GM21619 (cell line): ENCODE data around the gene ATG4C.
A peak's percentile ranks its signal among the peaks of the same experiment; 100 is the strongest.
"Not testable (repeated sequence)": the region's sequence is repeated elsewhere in the genome, so short reads cannot be mapped to it uniquely, and the experiment has no call there.

Experiments
- ATAC-seq: cut with Tn5 transposase; IDR thresholded peaks from one replicate; pipeline ENCODE4 v1.9.1; 2021; ENCODE audit not compliant: unreplicated experiment

The ATG4C gene

GRCh38 chr1:62774006-62774405 lies 9.9 kb upstream of the ATG4C start:
- ATAC-seq = no peak

DNA sequence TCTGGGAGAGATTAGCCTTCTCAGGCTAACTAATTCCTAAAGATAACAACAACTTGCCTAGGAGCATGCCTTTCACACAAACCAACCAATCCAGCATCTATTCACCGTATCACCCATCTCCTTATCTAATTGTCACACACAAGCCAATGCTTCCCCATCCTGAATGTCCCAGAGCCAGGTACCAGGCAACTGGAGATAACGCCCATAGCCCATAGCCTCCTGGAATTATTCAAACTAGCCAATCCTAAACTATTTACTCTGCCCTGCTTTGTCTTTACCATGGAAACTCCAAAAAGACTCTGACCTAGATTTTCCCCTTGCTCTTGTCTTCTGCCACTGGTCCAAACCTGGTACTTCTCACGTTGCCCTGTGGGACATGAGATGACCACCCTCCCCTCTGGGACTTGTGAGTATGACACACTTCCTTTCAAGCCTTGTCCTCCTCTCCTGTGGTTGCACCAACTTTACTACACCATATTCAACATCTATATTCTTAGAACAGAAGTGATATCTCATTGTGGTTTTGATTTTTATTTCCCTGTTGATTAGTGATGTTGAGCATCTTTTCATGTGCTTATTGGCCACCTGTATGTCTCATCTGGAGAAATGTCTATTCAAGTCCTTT lies 8.8 kb upstream of the ATG4C start:
- ATAC-seq = no peak

DNA sequence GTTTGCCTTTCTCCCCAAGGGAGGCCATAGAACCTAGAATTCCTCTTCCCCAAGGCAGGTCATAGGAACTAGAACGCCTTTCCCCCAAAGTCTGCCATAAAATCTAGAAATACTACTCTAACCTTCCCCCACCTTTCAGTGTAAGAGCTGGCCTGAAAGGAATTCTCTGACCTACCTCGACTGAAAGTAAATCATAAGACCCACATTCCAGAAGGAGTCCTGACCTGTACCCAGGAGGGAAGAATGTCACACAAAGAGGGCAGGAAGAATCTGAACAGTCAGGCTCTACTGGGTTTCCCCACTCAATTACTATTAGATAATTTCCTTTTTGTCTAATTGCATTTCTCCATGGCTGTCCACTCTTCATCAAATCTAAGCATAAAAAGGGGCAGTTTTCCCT lies 5.7 kb upstream of the ATG4C start:
- ATAC-seq = no peak

DNA sequence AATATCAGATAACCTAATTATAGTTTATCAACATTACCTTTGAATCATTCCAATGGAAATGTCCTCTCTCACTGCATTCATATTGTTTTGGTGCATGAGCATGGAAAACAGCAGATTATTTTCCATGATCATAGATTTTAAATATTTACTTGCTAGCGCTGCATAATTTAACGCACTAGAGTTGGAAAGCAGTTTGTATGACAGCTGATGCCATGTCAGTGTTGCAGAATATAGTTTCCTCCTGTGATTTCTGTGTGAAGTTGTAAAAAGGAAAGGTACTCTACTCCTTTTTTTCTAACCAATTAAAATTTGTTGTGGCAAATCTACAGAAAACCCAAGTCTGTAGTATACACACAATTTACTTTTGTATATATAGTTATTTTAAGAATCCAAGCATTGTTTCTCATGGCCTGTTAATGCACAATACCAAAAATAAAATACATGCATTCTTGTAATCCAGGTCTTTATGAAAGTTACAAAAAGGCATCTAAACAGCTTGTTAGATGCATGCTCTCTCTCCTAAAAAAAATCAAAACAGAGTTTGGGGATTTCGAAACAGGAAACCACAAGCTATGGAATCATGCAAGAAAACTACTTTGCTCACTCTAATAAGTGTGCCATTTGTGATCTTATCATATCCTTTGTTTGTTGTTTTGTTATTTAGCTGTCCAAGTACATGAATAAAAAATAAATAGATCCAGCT lies 1.9 kb upstream of the ATG4C start:
- ATAC-seq = no peak

GRCh38 chr1:62782544-62783212 lies 1.3 kb upstream of the ATG4C start:
- not testable (repeated sequence) for ATAC-seq

GRCh38 chr1:62784509-62785365 lies 805 bp downstream of the ATG4C start:
- peak; percentile 11 for ATAC-seq

DNA sequence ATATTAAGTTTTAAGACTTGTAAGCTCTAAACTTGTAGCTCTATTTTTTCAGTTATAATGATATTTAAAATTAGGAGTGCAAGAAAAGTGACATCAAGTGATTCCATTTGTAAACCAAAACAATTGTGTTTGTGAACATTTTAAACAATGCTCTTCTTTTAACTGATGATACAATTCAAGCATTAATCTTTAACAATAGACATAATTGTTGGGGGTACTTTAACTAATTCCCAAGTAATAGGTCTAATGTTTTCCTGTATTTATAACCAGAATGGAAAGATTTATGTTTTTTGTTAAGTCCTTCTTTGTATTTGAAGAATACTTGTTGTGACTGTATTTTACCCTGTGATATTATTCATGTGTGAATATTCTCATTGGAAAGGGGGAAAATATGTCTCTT lies 6.8 kb downstream of the ATG4C start:
- no peak for ATAC-seq

DNA sequence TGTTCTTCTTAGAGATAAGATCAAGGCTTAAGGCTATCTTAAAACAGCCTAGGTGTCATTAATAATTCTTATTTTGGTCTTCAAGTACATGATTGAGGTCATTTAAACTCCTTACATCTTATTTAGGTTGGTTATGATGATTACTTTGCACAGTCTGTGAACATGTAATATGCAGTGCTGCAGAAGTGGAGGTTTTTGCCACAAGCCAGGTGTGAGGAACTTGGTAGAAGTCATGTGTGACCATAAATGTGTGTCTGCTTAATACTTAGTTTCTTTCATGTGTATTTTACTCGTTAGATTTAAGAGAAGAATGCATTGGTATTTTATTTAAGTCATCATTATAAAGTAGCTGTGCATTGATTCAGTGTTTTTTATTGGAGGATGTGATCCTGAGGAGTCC lies 10.1 kb downstream of the ATG4C start:
- ATAC-seq = peak; percentile 47

DNA sequence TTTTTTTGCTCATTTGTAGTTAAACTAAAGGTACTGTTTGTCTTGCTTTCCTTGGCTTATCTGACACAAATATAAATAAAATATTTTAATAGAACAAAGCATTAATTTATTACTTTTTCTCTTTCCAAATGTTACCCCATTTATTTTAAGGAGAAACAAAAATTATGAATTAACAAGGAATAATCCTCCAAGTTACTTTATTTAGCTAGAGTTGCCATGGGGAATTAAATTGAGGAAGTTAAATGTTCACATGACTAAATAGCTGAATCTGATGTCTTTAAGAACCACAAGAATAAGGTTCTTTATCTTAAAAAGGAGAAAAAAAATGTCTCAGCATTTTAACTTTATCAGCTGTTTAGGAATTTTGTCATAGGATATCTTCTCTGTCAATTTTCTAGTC lies 12.3 kb downstream of the ATG4C start:
- no peak for ATAC-seq

GRCh38 chr1:62799688-62800087 lies 15.8 kb downstream of the ATG4C start:
- ATAC-seq = no peak

- peak; percentile 37 for ATAC-seq
Measured at GRCh38 chr1:62800281-62800680, 16.3 kb downstream of the ATG4C start.

- ATAC-seq = peak; percentile 99
Measured at GRCh38 chr1:62800825-62801306, 16.9 kb downstream of the ATG4C start.

GRCh38 chr1:62809788-62810187 lies 25.9 kb downstream of the ATG4C start:
- ATAC-seq = no peak

GRCh38 chr1:62810420-62811274 lies 26.7 kb downstream of the ATG4C start:
- ATAC-seq = peak; percentile 93

DNA sequence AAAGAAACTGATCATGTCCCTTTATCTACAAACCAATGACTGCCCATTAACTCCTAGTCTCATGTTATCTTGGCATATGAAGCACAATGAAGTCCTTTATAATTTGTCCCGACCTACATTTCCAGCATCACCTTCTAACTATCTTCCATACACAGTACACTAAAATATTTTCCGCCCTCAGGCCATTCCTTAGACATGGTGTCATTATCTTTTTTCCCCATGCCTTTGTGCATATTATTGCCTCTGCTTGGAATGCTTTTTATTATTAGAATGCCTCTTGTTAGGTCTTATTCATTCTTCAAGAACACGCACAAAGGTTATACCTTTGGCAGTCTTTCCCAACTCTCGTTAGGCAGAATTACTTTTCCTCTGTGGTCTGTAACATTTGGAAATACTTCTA lies 39.6 kb downstream of the ATG4C start:
- ATAC-seq = no peak

DNA sequence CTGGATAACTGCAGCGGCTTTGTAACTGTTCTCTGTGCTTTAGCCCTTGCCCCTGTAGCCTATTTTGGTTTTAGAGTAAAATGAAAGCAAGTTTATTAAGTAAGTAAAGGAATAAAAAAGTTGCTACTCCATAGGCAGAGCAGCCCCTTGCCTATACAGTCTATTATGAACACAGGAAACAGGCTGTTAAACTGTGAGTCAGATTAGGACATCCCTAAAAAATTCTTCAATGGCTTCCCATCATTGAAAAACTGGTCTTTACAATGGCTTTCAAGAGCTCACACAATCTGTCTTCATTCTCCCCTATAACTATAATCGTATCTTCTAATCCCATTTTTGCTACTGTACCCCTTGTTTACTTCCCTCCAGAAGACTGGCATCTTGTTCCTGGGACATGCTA lies 43.0 kb downstream of the ATG4C start:
- no peak for ATAC-seq

DNA sequence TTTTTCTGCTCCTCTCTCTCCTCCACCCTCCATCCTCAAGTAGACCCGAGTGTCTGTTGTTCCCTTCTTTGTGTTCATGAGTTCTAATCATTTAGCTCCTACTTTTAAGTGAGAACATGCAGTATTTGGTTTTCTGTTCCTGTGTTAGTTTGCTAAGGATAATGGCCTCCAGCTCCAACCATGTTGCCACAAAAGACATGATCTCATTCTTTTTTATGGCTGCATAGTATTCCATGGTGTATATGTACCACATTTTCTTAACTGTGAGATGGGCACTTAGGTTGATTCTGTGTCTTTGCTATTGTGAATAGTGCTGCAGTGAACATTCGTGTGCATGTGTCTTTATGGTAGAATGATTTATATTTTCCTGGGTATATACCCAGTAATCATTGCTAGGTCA lies 43.9 kb downstream of the ATG4C start:
- ATAC-seq = not testable (repeated sequence)

- ATAC-seq = no peak
Measured at GRCh38 chr1:62832276-62832675, 48.3 kb downstream of the ATG4C start.

- no peak for ATAC-seq
Measured at GRCh38 chr1:62833529-62833928, 49.6 kb downstream of the ATG4C start.

DNA sequence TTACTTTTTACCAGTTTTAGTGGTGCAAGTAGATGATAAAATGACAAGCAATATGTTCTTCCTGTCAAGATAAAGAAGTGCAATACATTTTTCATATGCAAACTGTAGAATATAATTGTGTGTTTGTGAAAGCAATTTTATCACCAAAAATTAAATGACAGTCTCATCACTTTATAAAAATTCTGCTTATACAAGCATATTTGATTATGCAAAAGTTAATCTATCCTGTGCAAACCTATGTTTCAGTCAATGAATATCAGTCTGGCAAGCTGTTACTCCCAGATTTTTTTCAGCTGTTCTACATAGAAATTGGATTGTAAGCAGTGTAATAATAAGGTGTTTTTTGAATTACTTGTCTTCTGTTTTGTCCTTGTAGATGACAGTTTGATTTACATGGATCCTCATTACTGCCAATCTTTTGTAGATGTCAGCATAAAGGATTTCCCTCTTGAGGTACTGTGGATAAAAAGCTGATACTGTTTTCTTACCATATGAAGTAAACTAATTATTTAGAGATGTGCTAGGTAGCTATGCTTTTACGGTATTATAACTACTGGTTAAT lies 50.5 kb downstream of the ATG4C start:
- no peak for ATAC-seq
